GM23338 (cell line): ENCODE measurements around the gene PVALB.

Source experiments
- CREB1 ChIP-seq: fragments of 250-450 bp; sonication (Bioruptor Pico); IDR thresholded peaks from 2 replicates; pipeline ENCODE4 v1.5.0; 2020; ENCODE audit warnings: low read depth, mild to moderate bottlenecking, moderate library complexity
- CTCF ChIP-seq, 2 experiments: fragments of 200-600 bp in 1 of 2; sonication (generic) in 1 of 2; conservative IDR thresholded peaks; 2 replicates each; pipeline versions ENCODE4 v1.5.1 to v1.6.1; 2016 to 2017; ENCODE audit warnings: antibody characterized with exemption in 2 of 2, low read depth in 2 of 2, mild to moderate bottlenecking in 2 of 2, moderate library complexity in 1 of 2
- EZH2 ChIP-seq: fragments of 200-600 bp; sonication (generic); IDR thresholded peaks from one replicate; pipeline ENCODE4 v1.8.0; 2017; ENCODE audit warnings: antibody characterized with exemption, mild to moderate bottlenecking, low read depth; ENCODE audit not compliant: unreplicated experiment
- JUNB ChIP-seq: IDR thresholded peaks from one replicate; pipeline ENCODE4 v1.6.1; 2016; ENCODE audit warnings: antibody characterized with exemption; ENCODE audit not compliant: unreplicated experiment
- POLR2AphosphoS5 ChIP-seq: IDR thresholded peaks from 2 replicates; pipeline ENCODE4 v1.6.1; 2016; ENCODE audit warnings: antibody characterized with exemption, low read depth
- ZNF331 ChIP-seq: fragments of 250-450 bp; sonication (Bioruptor Pico); IDR thresholded peaks from 2 replicates; pipeline ENCODE4 v1.5.0; 2020; ENCODE audit warnings: low read depth, mild to moderate bottlenecking, moderate library complexity

DNA sequence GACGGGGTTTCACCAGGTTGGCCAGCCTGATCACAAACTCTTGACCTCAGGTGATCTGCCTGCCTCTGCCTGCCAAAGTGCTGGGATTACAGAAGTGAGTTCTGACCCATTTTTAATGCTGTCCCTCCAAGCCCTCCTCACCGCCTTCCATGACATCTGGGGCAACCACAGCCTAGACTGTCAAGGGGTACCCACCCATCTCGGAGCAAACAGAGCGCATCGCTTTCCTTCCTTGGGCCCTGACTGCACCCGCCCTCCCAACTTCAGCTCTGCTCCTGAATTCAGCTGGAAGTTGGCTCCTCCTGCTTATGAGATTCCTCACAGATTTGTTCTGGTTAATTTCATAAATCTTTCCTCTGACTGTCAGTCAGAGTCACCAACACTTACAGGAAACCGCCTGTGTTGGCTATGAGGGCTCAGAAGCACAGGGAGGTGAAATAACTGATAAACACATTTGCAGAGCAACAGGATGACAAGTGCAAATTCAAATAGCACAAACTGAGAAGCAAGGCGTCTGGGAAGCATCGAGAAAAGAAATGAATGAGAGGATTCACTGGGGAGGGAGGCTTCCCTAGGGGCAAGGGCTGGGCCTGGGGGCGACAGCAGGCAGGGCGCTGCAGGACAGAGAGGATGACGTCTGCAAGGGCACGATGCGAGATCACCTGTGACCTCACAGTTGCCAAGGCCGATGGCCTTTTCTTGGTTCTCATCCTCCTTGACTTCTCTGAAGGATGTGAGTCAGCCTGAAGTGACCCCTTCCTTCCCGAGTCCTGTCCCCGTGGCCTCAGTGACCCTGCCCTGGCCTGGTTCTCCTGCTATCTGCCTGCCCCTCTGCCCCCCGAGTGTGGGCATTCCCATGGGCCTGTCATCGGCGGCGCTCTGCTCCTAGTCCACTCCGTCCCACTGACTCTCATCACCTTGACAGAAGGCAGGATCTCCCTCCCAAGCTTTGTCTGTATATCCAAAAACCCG lies 47.0 kb downstream of the PVALB start:
- TF ChIP-seq CREB1 (CRISPR knock-in tag) = no peak
- no peak for TF ChIP-seq CTCF (conservative IDR thresholded peaks at IDR 0.05; ENCODE audit: low read depth in 2 of 2)
- no peak for TF ChIP-seq POLR2AphosphoS5
- TF ChIP-seq JUNB = no peak
- TF ChIP-seq ZNF331 (CRISPR knock-in tag) = no peak
- no peak for TF ChIP-seq EZH2
